Nephron (organoid): ENCODE results near the gene MRPL18.

Experiments
- H3K27ac Mint-ChIP-seq, 3 experiments: 2 replicates each; pipeline ENCODE4 v1.8.0; 2020; ENCODE audit warnings: mixed read lengths in 3 of 3, mild to moderate bottlenecking in 2 of 3, moderate library complexity in 1 of 3
- H3K27me3 Mint-ChIP-seq: 2 replicates; pipeline ENCODE4 v1.8.0; 2021; ENCODE audit warnings: low read depth, mild to moderate bottlenecking, moderate library complexity, mixed read lengths
- H3K36me3 Mint-ChIP-seq: 2 replicates; pipeline ENCODE4 v1.8.0; 2020; ENCODE audit warnings: low read depth, mixed read lengths
- H3K4me1 Mint-ChIP-seq: 2 replicates; pipeline ENCODE4 v1.8.0; 2020; ENCODE audit warnings: mixed read lengths
- H3K4me3 Mint-ChIP-seq, 3 experiments: 2 replicates each; pipeline ENCODE4 v1.8.0; 2020; ENCODE audit warnings: mild to moderate bottlenecking in 3 of 3, mixed read lengths in 3 of 3, moderate library complexity in 2 of 3
- H3K9me3 Mint-ChIP-seq: 2 replicates; pipeline ENCODE4 v1.8.0; 2020; ENCODE audit warnings: mixed read lengths
- TF ChIP-seq, protein P1 (sequence below), 3 experiments: fragments of 200-600 bp; sonication (generic); IDR thresholded peaks; one replicate each; pipeline ENCODE4 v1.5.0; 2021; ENCODE audit warnings: antibody characterized with exemption in 3 of 3; ENCODE audit not compliant: unreplicated experiment in 3 of 3

Gene MRPL18

DNA sequence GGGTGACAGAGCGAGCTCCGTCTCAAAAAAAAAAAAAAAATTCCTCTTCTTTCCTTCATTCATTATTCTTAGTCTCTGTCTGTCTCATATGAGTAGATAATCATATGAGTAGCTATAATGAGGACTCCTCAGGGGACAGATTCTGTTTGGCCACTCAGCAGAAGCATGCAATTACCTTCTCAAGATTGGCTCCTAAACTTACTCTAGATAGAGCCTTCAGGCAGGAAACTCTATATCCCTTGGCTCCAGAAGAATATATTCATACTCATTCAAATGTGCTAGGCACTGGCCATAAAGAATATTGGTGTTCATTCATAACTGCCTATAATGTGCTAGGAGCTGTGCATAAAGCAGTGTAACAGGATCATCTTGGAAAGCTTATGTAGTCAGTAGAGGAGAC is 30.6 kb upstream of the MRPL18 start:
- TF ChIP-seq, protein P1, sequence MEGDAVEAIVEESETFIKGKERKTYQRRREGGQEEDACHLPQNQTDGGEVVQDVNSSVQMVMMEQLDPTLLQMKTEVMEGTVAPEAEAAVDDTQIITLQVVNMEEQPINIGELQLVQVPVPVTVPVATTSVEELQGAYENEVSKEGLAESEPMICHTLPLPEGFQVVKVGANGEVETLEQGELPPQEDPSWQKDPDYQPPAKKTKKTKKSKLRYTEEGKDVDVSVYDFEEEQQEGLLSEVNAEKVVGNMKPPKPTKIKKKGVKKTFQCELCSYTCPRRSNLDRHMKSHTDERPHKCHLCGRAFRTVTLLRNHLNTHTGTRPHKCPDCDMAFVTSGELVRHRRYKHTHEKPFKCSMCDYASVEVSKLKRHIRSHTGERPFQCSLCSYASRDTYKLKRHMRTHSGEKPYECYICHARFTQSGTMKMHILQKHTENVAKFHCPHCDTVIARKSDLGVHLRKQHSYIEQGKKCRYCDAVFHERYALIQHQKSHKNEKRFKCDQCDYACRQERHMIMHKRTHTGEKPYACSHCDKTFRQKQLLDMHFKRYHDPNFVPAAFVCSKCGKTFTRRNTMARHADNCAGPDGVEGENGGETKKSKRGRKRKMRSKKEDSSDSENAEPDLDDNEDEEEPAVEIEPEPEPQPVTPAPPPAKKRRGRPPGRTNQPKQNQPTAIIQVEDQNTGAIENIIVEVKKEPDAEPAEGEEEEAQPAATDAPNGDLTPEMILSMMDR (IDR thresholded peaks at IDR 0.05; ENCODE audit: unreplicated experiment in 3 of 3) = no peak
- H3K4me3 Mint-ChIP-seq = peak overlapping the region; percentile 64 to 78 (median 71)
- peak overlapping the region; percentile 56 to 83 (median 65) for H3K27ac Mint-ChIP-seq
- peaks cover 17% of the 10 kb centered on the region for H3K4me1 Mint-ChIP-seq
- H3K27me3 Mint-ChIP-seq = no peaks in the 10 kb centered on the region
- H3K9me3 Mint-ChIP-seq = no peaks in the 10 kb centered on the region
- H3K36me3 Mint-ChIP-seq = peaks cover 41% of the 10 kb centered on the region

DNA sequence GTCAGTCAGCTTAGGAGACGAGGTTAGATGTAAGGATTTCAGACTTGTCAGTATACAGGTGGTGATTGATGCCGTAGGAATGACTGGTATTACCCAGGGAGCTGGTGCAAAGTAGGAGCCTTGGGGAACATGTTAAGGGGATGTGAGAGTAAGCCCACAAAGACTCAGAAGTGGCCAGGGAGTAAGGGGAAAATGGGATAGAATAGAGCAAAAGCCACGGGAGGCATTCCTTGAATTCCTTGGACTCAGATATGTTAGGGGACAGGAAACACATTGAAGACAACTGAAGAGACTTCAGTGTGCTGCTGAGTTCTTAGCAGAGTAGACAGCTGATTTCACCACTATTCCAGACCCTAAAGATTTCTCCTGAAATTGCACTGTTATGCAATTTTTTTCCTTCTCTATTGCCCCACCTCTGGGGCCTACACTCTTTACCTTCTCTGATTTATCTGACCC is 29.6 kb upstream of the MRPL18 start:
- H3K4me3 Mint-ChIP-seq = peak overlapping the region; percentile 89 to 97 (median 90)
- H3K9me3 Mint-ChIP-seq = no peaks in the 10 kb centered on the region
- H3K27ac Mint-ChIP-seq = peak overlapping the region; percentile 56 to 99 (median 99)
- H3K36me3 Mint-ChIP-seq = peaks cover 37% of the 10 kb centered on the region
- H3K27me3 Mint-ChIP-seq = no peaks in the 10 kb centered on the region
- H3K4me1 Mint-ChIP-seq = peaks cover 17% of the 10 kb centered on the region
- TF ChIP-seq, protein P1 (IDR thresholded peaks at IDR 0.05; ENCODE audit: unreplicated experiment in 3 of 3) = no peak

DNA sequence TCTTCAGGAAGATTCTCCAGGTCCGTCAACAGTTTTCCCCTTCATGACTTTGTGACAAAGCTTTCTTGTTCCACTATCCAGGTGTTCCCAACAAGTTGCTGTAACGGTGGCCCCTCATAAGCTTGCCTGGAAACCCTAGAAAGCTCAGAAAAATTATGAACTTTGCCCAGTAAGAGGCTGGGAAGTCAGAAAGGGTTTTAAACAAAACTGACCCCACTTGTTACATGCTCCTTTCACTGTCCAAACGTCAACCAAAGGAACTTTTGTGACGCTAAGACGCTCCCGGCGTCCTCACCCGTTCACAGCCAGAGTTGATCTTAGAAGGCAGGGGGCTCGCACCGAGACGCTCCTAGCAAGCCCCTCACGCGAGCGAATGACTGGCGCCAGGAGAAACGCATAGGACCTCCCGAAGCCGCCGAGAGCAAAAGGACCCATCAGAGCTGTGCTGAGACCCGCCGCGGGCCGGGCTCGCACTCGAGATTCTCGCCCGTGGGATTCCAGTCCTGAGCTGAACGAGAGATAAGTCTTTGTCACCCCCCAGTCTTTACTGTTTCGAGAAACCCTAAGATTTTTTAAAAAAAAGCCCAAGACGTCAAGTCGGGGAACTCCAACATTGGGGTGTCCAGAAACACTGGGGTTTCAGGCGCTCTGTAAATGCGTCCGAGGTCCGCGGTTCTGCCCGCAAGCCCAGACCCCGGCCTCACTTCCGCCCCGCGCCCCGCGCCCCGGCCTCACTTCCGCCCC is 29.0 kb upstream of the MRPL18 start:
- H3K27me3 Mint-ChIP-seq = no peaks in the 10 kb centered on the region
- H3K27ac Mint-ChIP-seq = peak overlapping the region; percentile 56 to 99 (median 99)
- H3K4me3 Mint-ChIP-seq = peak overlapping the region; percentile 89 to 97 (median 90)
- peaks cover 17% of the 10 kb centered on the region for H3K4me1 Mint-ChIP-seq
- TF ChIP-seq, protein P1 (IDR thresholded peaks at IDR 0.05; ENCODE audit: unreplicated experiment in 3 of 3) = no peak
- no peaks in the 10 kb centered on the region for H3K9me3 Mint-ChIP-seq
- H3K36me3 Mint-ChIP-seq = peaks cover 35% of the 10 kb centered on the region

DNA sequence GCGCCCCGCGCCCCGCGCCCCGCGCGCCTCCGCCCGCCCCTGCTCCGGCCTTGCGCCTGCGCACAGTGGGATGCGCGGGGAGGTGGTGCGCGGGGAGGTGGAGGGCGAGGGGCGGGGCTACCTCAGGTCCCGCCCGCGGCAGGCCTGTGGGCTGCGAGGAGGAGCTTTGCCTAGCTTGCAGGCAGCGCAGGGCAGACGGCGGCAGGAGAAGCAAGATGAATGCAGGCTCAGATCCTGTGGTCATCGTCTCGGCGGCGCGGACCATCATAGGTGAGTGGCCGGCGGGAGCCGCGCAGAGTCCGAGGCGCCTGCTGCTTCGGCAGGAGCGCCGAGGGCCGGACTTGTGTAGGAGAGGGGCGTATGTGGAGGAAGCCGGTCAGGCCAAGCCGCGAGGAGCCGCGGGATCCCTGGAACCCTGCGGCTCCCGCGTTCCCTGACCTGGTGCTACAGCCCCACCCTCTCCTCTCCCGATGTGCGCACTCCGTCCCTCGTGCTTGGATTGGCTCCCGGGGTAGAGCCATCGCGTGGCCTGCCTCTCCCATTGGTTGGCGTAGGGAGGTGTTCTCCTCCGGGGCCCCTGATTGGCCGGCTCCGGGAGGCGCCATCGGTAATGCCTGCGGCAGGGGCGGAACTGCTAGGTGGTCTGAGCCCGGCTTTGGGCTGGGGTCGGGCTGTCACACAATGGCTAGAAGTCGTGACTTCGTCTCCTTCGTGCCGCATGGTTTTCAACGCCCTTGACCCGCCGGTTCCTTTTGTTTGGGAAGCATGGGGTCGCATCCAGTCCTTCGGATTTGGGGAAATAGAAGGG is 28.2 kb upstream of the MRPL18 start, which contains the start of gene ACAT2:
ACAT2 (plus strand) TSS at position 173 of the 808 bp plus-strand sequence; CDS start at position 216, 43 bp downstream.
- H3K27me3 Mint-ChIP-seq = no peaks in the 10 kb centered on the region
- no peaks in the 10 kb centered on the region for H3K9me3 Mint-ChIP-seq
- TF ChIP-seq, protein P1 (IDR thresholded peaks at IDR 0.05; ENCODE audit: unreplicated experiment in 3 of 3) = no peak
- peak within 1 kb of the TSS; percentile 56 to 99 (median 99) for H3K27ac Mint-ChIP-seq
- H3K36me3 Mint-ChIP-seq = peaks cover 37% of the 10 kb centered on the region
- H3K4me1 Mint-ChIP-seq = peaks cover 17% of the 10 kb centered on the region
- H3K4me3 Mint-ChIP-seq = peak within 1 kb of the TSS; percentile 89 to 97 (median 90)

DNA sequence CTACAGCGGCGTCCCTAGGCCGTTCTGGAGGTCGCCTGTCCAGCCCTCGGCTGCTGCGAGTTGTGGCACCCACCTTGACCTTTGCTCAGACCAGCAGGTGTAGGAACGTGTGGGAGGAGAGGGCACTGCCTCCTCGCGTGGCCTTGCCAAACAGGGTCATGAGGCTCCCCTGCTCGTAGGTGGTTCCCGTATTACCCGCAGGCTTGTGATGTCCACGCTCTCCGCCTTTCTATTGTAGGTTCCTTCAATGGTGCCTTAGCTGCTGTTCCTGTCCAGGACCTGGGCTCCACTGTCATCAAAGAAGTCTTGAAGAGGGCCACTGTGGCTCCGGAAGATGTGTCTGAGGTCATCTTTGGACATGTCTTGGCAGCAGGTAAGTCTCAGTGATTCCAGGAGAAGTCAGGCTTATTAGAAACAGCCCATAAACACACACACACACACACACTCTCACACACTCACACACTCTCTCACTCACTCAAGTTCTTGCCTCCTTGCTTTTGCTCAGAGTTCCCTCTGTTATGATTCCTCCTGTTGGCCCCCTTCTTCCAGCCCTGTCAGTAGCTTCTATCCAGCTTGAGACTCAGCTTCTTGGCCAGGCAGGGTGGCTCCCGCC is 27.5 kb upstream of the MRPL18 start:
- H3K36me3 Mint-ChIP-seq = peaks cover 41% of the 10 kb centered on the region
- H3K27me3 Mint-ChIP-seq = no peaks in the 10 kb centered on the region
- H3K4me1 Mint-ChIP-seq = peaks cover 17% of the 10 kb centered on the region
- peak overlapping the region; percentile 56 to 99 (median 71) for H3K27ac Mint-ChIP-seq
- H3K9me3 Mint-ChIP-seq = no peaks in the 10 kb centered on the region
- peak overlapping the region; percentile 89 to 97 (median 90) for H3K4me3 Mint-ChIP-seq
- TF ChIP-seq, protein P1 (IDR thresholded peaks at IDR 0.05; ENCODE audit: unreplicated experiment in 3 of 3) = no peak
